HEK293T (cell line): ENCODE measurements around the gene CAMKMT.

ENCODE experiments used
- BHLHE40 ChIP-seq: fragments of 450-650 bp; IDR thresholded peaks from 2 replicates; pipeline ENCODE4 v1.6.1; 2016; ENCODE audit warnings: mild to moderate bottlenecking, moderate library complexity, borderline replicate concordance
- FOXM1 ChIP-seq: fragments of 450-650 bp; IDR thresholded peaks from 2 replicates; pipeline ENCODE4 v1.6.1; 2017; ENCODE audit warnings: mild to moderate bottlenecking, borderline replicate concordance
- SUZ12 ChIP-seq: fragments of 450-650 bp; IDR thresholded peaks from 2 replicates; pipeline ENCODE4 v1.6.1; 2016; ENCODE audit warnings: mild to moderate bottlenecking
- ZNF384 ChIP-seq: fragments of 450-650 bp; IDR thresholded peaks from 2 replicates; pipeline ENCODE4 v1.6.1; 2016

DNA sequence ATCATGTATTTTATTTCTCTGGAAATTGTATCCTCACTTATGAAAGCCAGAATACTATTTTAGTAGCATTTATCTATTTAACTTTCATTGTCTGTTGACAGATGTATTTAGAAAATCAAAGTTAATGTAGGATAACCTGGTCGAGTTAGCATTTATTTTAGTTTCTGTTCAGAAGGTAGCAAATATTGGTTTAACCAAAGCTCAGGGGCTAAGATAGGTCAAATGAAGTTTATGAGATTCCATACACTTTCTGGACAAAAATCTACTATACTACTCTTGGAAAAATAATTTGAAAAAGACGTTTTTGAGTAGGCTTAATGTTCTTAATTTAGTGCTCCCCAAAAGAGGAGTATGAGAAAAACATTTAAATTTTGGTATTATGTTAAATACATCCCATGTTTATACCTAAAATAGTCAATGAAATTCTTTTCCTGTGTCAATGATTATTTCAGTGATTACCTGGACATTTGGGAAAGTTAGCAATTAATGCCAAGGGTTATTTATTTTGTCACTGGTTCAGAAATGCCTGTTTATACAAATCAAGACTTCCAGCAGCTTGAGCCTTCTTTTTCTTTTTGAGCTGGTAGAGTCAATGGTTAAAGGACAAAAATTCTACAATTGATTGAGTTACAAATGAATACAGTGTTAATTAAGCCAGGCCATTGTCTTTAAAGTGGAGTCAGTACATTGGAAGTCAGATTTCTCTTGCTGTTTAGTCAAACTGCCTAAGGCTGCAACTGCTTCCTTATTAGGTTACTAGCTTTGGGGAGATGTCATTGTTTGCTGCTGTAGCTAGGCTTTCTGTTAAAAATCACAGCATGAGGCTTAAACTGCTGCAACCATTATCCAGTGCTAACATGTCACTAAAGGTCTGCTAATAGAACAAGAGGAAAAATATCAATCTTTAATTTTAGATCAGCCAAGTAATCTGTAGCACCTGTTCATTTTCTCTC lies 182.3 kb downstream of the CAMKMT start:
- TF ChIP-seq FOXM1, result no peak
- TF ChIP-seq ZNF384, result no peak
- TF ChIP-seq BHLHE40, result no peak
- no peak for TF ChIP-seq SUZ12
